ENCODE results near the gene ARHGAP6.

Gene ARHGAP6

GRCh38 chrX:11421805-11422524, 243.8 kb downstream of the ARHGAP6 start:
- Histone ChIP-seq H3K4me3 (no peak overlapping the region), H3K4me1 (peaks cover 0 to 37% (median 8%) of the 10 kb centered on the region in 10 experiments; a peak in 12 of 20 replicates), H3K27me3 (peaks cover 84 to 99% (median 98%) of the 10 kb centered on the region in 11 experiments), H3K9ac (no peak overlapping the region), H3K9me3 (replicated peaks in 1 of 11) (peaks cover 0 to 16% (median 3%) of the 10 kb centered on the region in 11 experiments; a peak in 10 of 22 replicates), H3K36me3 (no peaks in the 10 kb centered on the region), H3K27ac (peak overlapping the region in 3 of 11 experiments; percentile 13 to 93 (median 72); a peak in 4 of 22 replicates), H4K20me1 (peaks cover 0 to 8% (median 0%) of the 10 kb centered on the region in 11 experiments; a peak in 1 of 22 replicates), H3K4me2 (peak overlapping the region in 3 of 11 experiments; percentile 39 to 54 (median 49); a peak in 5 of 22 replicates)
- no peak for TF ChIP-seq Cebpa-rat (IDR thresholded peaks at IDR 0.05)

- H3K4me3 ChIP-seq, result no peak overlapping the region
- H3K4me1 ChIP-seq, result peaks cover 9 to 37% (median 17%) of the 10 kb centered on the region in 10 experiments; a peak in 19 of 20 replicates
- H3K36me3 ChIP-seq, result no peaks in the 10 kb centered on the region
- no peak for TF ChIP-seq Cebpa-rat (IDR thresholded peaks at IDR 0.05)
- H3K27ac ChIP-seq, result peak overlapping the region in 1 of 11 experiments; percentile 93; a peak in 2 of 22 replicates
- peaks cover 79 to 97% (median 94%) of the 10 kb centered on the region in 11 experiments for H3K27me3 ChIP-seq
- peaks cover 0 to 10% (median 0%) of the 10 kb centered on the region in 11 experiments; a peak in 3 of 22 replicates for H3K9me3 ChIP-seq (replicated peaks in 1 of 11)
- H3K9ac ChIP-seq, result no peak overlapping the region
- H4K20me1 ChIP-seq, result peaks cover 0 to 8% (median 0%) of the 10 kb centered on the region in 11 experiments; a peak in 1 of 22 replicates
- no peak overlapping the region for H3K4me2 ChIP-seq
These were observed 244.9 kb downstream of the ARHGAP6 start for GRCh38 chrX:11420851-11421250.

DNA sequence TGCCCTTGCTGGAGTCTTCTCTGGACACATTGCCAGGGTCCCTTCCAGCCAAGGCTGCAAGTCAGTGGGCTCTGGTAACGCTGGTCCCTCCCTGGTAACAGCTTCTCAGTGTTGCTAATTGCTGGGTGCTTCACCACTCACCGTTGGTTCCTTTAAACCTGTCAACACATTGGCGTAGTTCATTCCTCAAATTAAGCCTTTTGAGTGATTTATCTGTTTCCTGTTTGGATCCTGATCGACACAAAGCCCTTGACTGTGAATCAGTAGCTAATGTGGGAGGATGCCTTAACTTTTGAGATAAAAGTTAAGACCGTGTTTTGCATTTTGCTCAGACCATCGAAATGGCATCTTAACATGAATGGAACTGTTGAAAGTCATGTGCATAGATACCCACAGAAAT, 246.6 kb downstream of the ARHGAP6 start:
- Histone ChIP-seq H4K20me1 (peaks cover 0 to 8% (median 0%) of the 10 kb centered on the region in 11 experiments; a peak in 1 of 22 replicates), H3K4me1 (peaks cover 9 to 32% (median 21%) of the 10 kb centered on the region in 10 experiments; a peak in 19 of 20 replicates), H3K36me3 (no peaks in the 10 kb centered on the region), H3K9me3 (replicated peaks in 1 of 11) (peaks cover 0 to 9% (median 0%) of the 10 kb centered on the region in 11 experiments; a peak in 3 of 22 replicates), H3K4me3 (no peak overlapping the region), H3K27me3 (peaks cover 71 to 95% (median 92%) of the 10 kb centered on the region in 11 experiments), H3K4me2 (no peak overlapping the region), H3K27ac (no peak overlapping the region), H3K9ac (no peak overlapping the region)
- TF ChIP-seq Cebpa-rat (IDR thresholded peaks at IDR 0.05), result no peak

DNA sequence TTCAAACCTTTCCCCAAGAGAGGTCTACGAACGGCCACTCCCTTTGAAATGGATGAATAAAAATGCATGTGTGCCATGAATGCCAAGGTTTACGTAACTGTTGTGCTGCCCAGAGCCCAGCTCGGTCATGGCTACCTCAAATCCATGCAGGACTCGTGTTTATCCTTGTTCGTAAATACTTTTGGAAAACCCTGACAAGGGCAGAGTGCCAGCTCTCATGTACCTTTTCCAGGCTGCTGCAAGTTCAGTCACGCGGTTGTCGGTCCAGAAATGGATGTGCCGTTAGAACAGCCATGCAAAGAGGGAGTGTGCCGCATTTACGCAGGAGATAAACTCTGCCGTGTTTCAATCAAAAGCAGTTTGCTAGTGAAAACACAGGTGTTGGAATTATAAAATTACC, 249.1 kb downstream of the ARHGAP6 start:
- no peak overlapping the region for H3K9ac ChIP-seq
- peaks cover 69 to 95% (median 92%) of the 10 kb centered on the region in 11 experiments for H3K27me3 ChIP-seq
- TF ChIP-seq Cebpa-rat (IDR thresholded peaks at IDR 0.05), result no peak
- 0 out of 20 replicates have a peak overlapping the region, but pooled peaks of 1 of the 10 experiments have one; percentile 29 for H3K4me3 ChIP-seq
- peaks cover 4 to 14% (median 8%) of the 10 kb centered on the region in 10 experiments; a peak in 15 of 20 replicates for H3K4me1 ChIP-seq
- no peaks in the 10 kb centered on the region for H3K36me3 ChIP-seq
- H3K27ac ChIP-seq, result no peak overlapping the region
- peak overlapping the region; percentile 29 to 76 (median 53); a peak in 20 of 22 replicates for H3K4me2 ChIP-seq
- peaks cover 0 to 7% (median 0%) of the 10 kb centered on the region in 11 experiments; a peak in 3 of 22 replicates for H3K9me3 ChIP-seq (replicated peaks in 1 of 11)
- no peaks in the 10 kb centered on the region for H4K20me1 ChIP-seq

- Histone ChIP-seq H4K20me1 (no peaks in the 10 kb centered on the region), H3K27me3 (peaks cover 59 to 92% (median 86%) of the 10 kb centered on the region in 11 experiments), H3K4me3 (no peak overlapping the region), H3K4me1 (peaks cover 0 to 14% (median 8%) of the 10 kb centered on the region in 10 experiments; a peak in 12 of 20 replicates), H3K9me3 (replicated peaks in 1 of 11) (peaks cover 0 to 7% (median 0%) of the 10 kb centered on the region in 11 experiments; a peak in 2 of 22 replicates), H3K4me2 (no peak overlapping the region), H3K36me3 (no peaks in the 10 kb centered on the region), H3K27ac (no peak overlapping the region), H3K9ac (no peak overlapping the region)
- no peak for TF ChIP-seq Cebpa-rat (IDR thresholded peaks at IDR 0.05)
These were observed 251.6 kb downstream of the ARHGAP6 start for GRCh38 chrX:11414091-11414490.

DNA sequence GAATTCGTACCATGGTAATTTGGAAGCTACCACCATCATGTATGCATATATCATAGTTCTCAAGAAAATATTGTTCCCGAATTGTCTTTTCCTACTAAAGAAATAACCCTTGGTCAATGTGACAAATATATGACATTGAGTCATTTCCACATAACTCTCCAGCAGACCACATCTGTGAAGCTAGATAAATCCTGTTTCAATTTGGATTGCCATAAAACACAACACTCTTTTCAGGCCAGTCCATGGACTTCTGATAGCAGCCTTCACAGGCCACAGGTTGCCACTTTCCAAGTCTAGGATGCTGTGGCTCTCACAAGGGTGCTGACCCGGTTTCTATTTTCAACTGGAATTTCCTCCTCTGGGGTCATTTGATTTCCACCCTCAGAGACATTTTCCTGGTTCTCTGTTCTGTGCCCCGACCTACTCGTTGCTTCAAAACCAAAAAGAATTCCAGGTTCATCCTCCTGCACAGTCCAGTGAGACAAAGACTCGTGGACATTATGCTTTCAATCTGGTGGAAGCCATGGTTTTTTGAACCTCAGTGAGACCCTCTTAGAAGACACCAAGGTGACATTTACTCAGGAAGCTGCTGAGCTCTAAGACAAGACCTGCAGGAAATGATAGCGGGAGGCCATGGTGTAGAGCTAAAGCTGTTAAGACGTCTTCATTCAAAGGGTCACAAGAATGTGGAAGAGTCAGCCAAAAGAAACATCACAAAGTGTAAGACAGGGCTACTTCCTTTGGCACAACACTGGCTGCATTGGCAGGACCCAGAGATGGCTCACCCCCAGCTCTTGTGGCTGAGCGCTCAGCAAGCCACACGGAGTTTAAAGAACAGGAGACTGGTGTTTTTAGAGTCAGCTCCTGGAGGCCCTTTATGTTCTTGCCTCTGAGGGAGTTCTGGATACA, 252.8 kb downstream of the ARHGAP6 start:
- no peak for TF ChIP-seq Cebpa-rat (IDR thresholded peaks at IDR 0.05)
- Histone ChIP-seq H3K4me2 (no peak overlapping the region), H3K4me1 (peaks cover 0 to 14% (median 10%) of the 10 kb centered on the region in 10 experiments; a peak in 13 of 20 replicates), H3K9ac (no peak overlapping the region), H3K9me3 (replicated peaks in 1 of 11) (peaks cover 0 to 7% (median 0%) of the 10 kb centered on the region in 11 experiments; a peak in 1 of 22 replicates), H3K4me3 (no peak overlapping the region), H3K27ac (no peak overlapping the region), H3K27me3 (peaks cover 63 to 92% (median 86%) of the 10 kb centered on the region in 11 experiments), H4K20me1 (no peaks in the 10 kb centered on the region), H3K36me3 (no peaks in the 10 kb centered on the region)

- no peak for TF ChIP-seq Cebpa-rat (IDR thresholded peaks at IDR 0.05)
- no peak overlapping the region for H3K27ac ChIP-seq
- peaks cover 0 to 9% (median 0%) of the 10 kb centered on the region in 11 experiments; a peak in 2 of 22 replicates for H3K9me3 ChIP-seq (replicated peaks in 1 of 11)
- H3K4me3 ChIP-seq, result no peak overlapping the region
- no peaks in the 10 kb centered on the region for H4K20me1 ChIP-seq
- H3K4me1 ChIP-seq, result peaks cover 0 to 13% (median 0%) of the 10 kb centered on the region in 10 experiments; a peak in 1 of 20 replicates
- H3K9ac ChIP-seq, result no peak overlapping the region
- H3K4me2 ChIP-seq, result no peak overlapping the region
- peaks cover 69 to 96% (median 92%) of the 10 kb centered on the region in 11 experiments for H3K27me3 ChIP-seq
- no peaks in the 10 kb centered on the region for H3K36me3 ChIP-seq
These were observed 255.8 kb downstream of the ARHGAP6 start for GRCh38 chrX:11409957-11410356.

GRCh38 chrX:11408783-11409182, 256.9 kb downstream of the ARHGAP6 start:
- Histone ChIP-seq H4K20me1 (no peaks in the 10 kb centered on the region), H3K27me3 (peaks cover 76 to 97% (median 94%) of the 10 kb centered on the region in 11 experiments), H3K27ac (no peak overlapping the region), H3K9me3 (replicated peaks in 1 of 11) (peaks cover 0 to 9% (median 0%) of the 10 kb centered on the region in 11 experiments; a peak in 2 of 22 replicates), H3K4me1 (peaks cover 0 to 13% (median 0%) of the 10 kb centered on the region in 10 experiments; a peak in 1 of 20 replicates), H3K9ac (no peak overlapping the region), H3K4me2 (no peak overlapping the region; a peak in 1 of 22 replicates), H3K36me3 (no peaks in the 10 kb centered on the region), H3K4me3 (no peak overlapping the region)
- no peak for TF ChIP-seq Cebpa-rat (IDR thresholded peaks at IDR 0.05)
